Prostate gland (tissue), 2 donors: ENCODE measurements around the gene ZFAND2A.

Experiments used
- POLR2A ChIP-seq: fragments of 450-650 bp; IDR thresholded peaks from one replicate; pipeline ENCODE4 v1.6.1; 2016; ENCODE audit warnings: antibody characterized with exemption, mild to moderate bottlenecking
- POLR2AphosphoS5 ChIP-seq: sonication (generic); formaldehyde crosslinking; IDR thresholded peaks from one replicate; pipeline ENCODE4 v1.6.1; 2017; ENCODE audit warnings: antibody characterized with exemption
- TF ChIP-seq, protein P1 (sequence below), 4 experiments: fragments of 200-600 bp in 2 of 4; fragments of 450-650 bp in 2 of 4; sonication (generic) in 2 of 4; IDR thresholded peaks; 1 replicate in 3 of 4; 2 replicates in 1 of 4; pipeline ENCODE4 v1.5.1; 2016 to 2019; ENCODE audit warnings: antibody characterized with exemption in 4 of 4, mild to moderate bottlenecking in 2 of 4, moderate library complexity in 2 of 4

GRCh38 chr7:1151156-1151555, 8.8 kb downstream of the ZFAND2A start:
- TF ChIP-seq, protein P1, sequence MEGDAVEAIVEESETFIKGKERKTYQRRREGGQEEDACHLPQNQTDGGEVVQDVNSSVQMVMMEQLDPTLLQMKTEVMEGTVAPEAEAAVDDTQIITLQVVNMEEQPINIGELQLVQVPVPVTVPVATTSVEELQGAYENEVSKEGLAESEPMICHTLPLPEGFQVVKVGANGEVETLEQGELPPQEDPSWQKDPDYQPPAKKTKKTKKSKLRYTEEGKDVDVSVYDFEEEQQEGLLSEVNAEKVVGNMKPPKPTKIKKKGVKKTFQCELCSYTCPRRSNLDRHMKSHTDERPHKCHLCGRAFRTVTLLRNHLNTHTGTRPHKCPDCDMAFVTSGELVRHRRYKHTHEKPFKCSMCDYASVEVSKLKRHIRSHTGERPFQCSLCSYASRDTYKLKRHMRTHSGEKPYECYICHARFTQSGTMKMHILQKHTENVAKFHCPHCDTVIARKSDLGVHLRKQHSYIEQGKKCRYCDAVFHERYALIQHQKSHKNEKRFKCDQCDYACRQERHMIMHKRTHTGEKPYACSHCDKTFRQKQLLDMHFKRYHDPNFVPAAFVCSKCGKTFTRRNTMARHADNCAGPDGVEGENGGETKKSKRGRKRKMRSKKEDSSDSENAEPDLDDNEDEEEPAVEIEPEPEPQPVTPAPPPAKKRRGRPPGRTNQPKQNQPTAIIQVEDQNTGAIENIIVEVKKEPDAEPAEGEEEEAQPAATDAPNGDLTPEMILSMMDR (IDR thresholded peaks at IDR 0.05) = no peak
- TF ChIP-seq POLR2A (no peak), POLR2AphosphoS5 (no peak)
